Smooth muscle cell (in vitro differentiated cells): ENCODE data around the gene SECTM1. TPM values are rescaled to one million over a fixed set of nuclear protein-coding genes. Genes with fewer than 3 reads are reported as not detected.

Experiments
- DNase-seq: peaks from one replicate; lab custom pipeline; 2025; ENCODE audit not compliant: unreplicated experiment; lab: John Stamatoyannopoulos, UW
- H2AFZ ChIP-seq: fragments of 200-600 bp; sonication (generic); 2 replicates; pipeline ENCODE4 v1.6.0; 2016; ENCODE audit warnings: antibody characterized with exemption, low read depth, mild to moderate bottlenecking
- H3F3A ChIP-seq: fragments of 200-600 bp; sonication (generic); 2 replicates; pipeline ENCODE4 v1.6.0; 2017; ENCODE audit warnings: antibody characterized with exemption, low read depth
- H3K27ac ChIP-seq: fragments of 200-600 bp; sonication (generic); 2 replicates; pipeline ENCODE4 v1.5.1; 2016; ENCODE audit warnings: low read depth, mild to moderate bottlenecking
- H3K27me3 ChIP-seq: fragments of 200-600 bp; sonication (generic); 2 replicates; pipeline ENCODE4 v1.6.1; 2016; ENCODE audit warnings: low read depth, mild to moderate bottlenecking
- H3K36me3 ChIP-seq: fragments of 200-600 bp; sonication (generic); 2 replicates; pipeline ENCODE4 v1.5.1; 2016; ENCODE audit warnings: low read depth
- H3K4me1 ChIP-seq: fragments of 200-600 bp; sonication (generic); 2 replicates; pipeline ENCODE4 v1.5.1; 2016; ENCODE audit warnings: low read depth
- H3K4me2 ChIP-seq: fragments of 200-600 bp; sonication (generic); 2 replicates; pipeline ENCODE4 v1.6.0; 2016; ENCODE audit warnings: mild to moderate bottlenecking
- H3K4me3 ChIP-seq: fragments of 200-600 bp; sonication (generic); 2 replicates; pipeline ENCODE4 v1.5.1; 2016; ENCODE audit warnings: mild to moderate bottlenecking
- H3K79me2 ChIP-seq: fragments of 200-600 bp; sonication (generic); 2 replicates; pipeline ENCODE4 v1.6.0; 2016; ENCODE audit warnings: low read depth, mild to moderate bottlenecking
- H3K9ac ChIP-seq: fragments of 200-600 bp; sonication (generic); 2 replicates; pipeline ENCODE4 v1.6.0; 2016; ENCODE audit warnings: low read depth
- H3K9me3 ChIP-seq: fragments of 200-600 bp; sonication (generic); replicated peaks from 2 replicates; pipeline ENCODE4 v1.5.1; 2016; ENCODE audit warnings: low read depth
- H4K20me1 ChIP-seq: fragments of 200-600 bp; sonication (generic); 2 replicates; pipeline ENCODE4 v1.6.0; 2016; ENCODE audit warnings: low read depth
- WGBS: methylation state at CpG from one replicate; pipeline ENCODE4 v1.1.7; 2016; ENCODE audit warnings: low lambda C conversion rate; 5-methylcytosine and 5-hydroxymethylcytosine counted together
- polyA plus RNA-seq: library from polyadenylated mRNA; unstranded; fragments of >200 nt; fragmentation: Nextera tagmentation; extraction: Ambion mirVana; gene quantifications from 2 replicates; pipeline ENCODE4 v1.2.1, GENCODE V29; 2016
- total RNA-seq: library from RNA; depleted of rRNA; stranded (reverse); fragments of >200 nt; gene quantifications from 2 replicates; pipeline ENCODE4 v1.2.3, GENCODE V29; 2014
- TF ChIP-seq, protein P1 (sequence below): fragments of 200-600 bp; sonication (generic); IDR thresholded peaks from 2 replicates; pipeline ENCODE4 v1.5.1; 2017; ENCODE audit warnings: borderline replicate concordance, mild to moderate bottlenecking, antibody characterized with exemption; ENCODE audit not compliant: insufficient read depth, poor library complexity, severe bottlenecking

SECTM1 gene
- total and polyA plus RNA-seq, 2 experiments from 2014 or later: 0.49 TPM; not detected in 1

DNA sequence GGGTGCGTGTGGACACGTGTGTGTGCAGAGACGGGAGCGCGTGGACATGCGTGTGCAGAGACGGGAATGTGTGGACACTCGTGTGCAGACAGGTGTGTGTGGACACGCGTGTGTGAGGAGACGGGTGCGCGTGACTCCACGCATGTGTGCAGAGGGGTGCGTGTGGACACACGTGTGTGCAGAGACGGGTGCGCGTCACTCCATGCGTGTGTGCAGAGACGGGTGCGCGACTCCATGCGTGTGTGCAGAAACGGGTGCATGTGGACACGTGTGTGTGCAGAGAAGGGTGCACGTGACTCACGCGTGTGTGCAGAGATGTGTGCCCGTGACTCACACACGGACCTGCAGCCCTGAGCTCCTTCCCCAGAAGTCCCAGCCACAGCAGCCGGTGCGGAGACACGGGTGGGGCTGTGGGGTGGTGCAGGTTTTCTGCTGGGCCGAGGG is 13.9 kb downstream of the SECTM1 start:
- Histone ChIP-seq H3K36me3 (no peaks in the 10 kb centered on the region), H3F3A (no peaks in the 10 kb centered on the region), H4K20me1 (no peaks in the 10 kb centered on the region), H3K4me3 (no peak overlapping the region), H3K9me3 (no peaks in the 10 kb centered on the region), H2AFZ (no peak overlapping the region), H3K4me2 (no peak overlapping the region), H3K27me3 (peaks cover 4% of the 10 kb centered on the region), H3K9ac (no peak overlapping the region), H3K4me1 (peaks cover 4% of the 10 kb centered on the region), H3K79me2 (no peaks in the 10 kb centered on the region), H3K27ac (no peak overlapping the region)
- TF ChIP-seq, protein P1, sequence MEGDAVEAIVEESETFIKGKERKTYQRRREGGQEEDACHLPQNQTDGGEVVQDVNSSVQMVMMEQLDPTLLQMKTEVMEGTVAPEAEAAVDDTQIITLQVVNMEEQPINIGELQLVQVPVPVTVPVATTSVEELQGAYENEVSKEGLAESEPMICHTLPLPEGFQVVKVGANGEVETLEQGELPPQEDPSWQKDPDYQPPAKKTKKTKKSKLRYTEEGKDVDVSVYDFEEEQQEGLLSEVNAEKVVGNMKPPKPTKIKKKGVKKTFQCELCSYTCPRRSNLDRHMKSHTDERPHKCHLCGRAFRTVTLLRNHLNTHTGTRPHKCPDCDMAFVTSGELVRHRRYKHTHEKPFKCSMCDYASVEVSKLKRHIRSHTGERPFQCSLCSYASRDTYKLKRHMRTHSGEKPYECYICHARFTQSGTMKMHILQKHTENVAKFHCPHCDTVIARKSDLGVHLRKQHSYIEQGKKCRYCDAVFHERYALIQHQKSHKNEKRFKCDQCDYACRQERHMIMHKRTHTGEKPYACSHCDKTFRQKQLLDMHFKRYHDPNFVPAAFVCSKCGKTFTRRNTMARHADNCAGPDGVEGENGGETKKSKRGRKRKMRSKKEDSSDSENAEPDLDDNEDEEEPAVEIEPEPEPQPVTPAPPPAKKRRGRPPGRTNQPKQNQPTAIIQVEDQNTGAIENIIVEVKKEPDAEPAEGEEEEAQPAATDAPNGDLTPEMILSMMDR: no peak
- 96% methylated on average over 33 of the region's 35 CpGs for WGBS
- no peak for DNase-seq

DNA sequence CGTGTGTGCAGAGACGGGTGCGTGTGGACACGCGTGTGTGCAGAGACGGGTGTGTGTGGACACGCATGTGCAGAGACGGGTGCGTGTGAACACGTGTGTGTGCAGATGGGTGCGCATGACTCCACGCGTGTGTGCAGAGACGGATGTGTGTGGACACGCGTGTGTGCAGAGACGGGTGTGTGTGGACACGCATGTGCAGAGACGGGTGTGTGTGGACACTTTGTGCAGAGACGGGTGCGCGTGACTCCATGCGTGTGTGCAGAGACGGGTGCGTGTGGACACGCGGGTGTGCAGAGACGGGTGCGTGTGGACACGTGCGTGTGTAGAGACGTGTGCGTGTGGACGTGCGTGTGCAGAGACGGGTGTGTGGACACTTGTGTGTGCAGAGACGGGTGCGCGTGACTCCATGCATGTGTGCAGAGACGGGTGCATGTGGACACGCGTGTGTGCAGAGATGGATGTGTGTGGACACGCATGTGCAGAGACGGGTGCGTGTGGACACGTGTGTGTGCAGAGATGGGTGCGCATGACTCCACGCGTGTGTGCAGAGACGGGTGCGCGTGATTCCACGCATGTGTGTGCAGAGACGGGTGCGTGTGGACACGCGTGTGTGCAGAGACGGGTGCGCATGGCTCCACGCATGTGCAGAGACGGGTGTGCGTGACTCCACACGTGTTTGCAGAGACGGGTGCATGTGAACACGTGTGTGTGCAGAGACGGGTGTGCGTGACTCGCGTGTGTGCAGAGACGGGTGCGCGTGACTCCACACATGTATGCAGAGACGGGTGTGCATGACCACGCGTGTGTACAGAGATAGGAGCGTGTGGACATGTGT is 14.6 kb downstream of the SECTM1 start:
- Histone ChIP-seq H2AFZ (no peak overlapping the region), H3K4me1 (peaks cover 4% of the 10 kb centered on the region), H3K36me3 (no peaks in the 10 kb centered on the region), H3K27ac (no peak overlapping the region), H4K20me1 (no peaks in the 10 kb centered on the region), H3F3A (no peaks in the 10 kb centered on the region), H3K27me3 (peaks cover 4% of the 10 kb centered on the region), H3K4me2 (no peak overlapping the region), H3K4me3 (no peak overlapping the region), H3K9me3 (no peaks in the 10 kb centered on the region), H3K9ac (no peak overlapping the region), H3K79me2 (no peaks in the 10 kb centered on the region)
- DNase-seq: no peak
- 98% methylated on average over 63 of the region's 76 CpGs for WGBS
- TF ChIP-seq, protein P1: no peak

DNA sequence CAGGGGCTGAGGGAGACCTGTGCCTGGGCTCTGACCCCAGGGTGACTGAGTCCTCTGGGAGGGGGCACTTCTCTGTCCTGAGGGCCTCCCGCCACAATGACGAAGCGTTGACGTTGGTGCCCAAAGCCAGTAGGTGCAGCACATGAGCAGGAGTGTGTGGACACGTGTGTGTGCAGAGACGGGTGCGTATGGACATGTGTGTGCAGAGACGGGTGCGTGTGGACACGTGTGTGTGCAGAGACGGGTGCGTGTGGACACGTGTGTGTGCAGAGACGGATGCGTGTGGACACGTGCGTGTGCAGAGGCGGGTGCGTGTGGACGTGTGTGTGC is 15.4 kb downstream of the SECTM1 start:
- Histone ChIP-seq H3K27ac (no peak overlapping the region), H3K4me2 (no peak overlapping the region), H3K9me3 (no peaks in the 10 kb centered on the region), H3F3A (no peaks in the 10 kb centered on the region), H4K20me1 (no peaks in the 10 kb centered on the region), H3K9ac (no peak overlapping the region), H3K36me3 (no peaks in the 10 kb centered on the region), H2AFZ (no peak overlapping the region), H3K4me3 (no peak overlapping the region), H3K79me2 (no peaks in the 10 kb centered on the region), H3K4me1 (peaks cover 4% of the 10 kb centered on the region), H3K27me3 (peaks cover 4% of the 10 kb centered on the region)
- 96% methylated on average over 20 of the region's 20 CpGs for WGBS
- TF ChIP-seq, protein P1: no peak
- DNase-seq: no peak
